Stimulated activated CD4-positive, alpha-beta T cell treated with anti-CD3 and anti-CD28 coated beads, Interleukin-1b, Interleukin-23, amount 100 ng/mL, for 4 hours (primary cell): Measurements from ENCODE around the gene SRSF6.
"Not testable (repeated sequence)": the region's sequence is repeated elsewhere in the genome, so short reads cannot be mapped to it uniquely, and the experiment has no call there.

Experiments
- DNase-seq, 2 donors: peaks; one replicate each; pipeline ENCODE4 v3.0.0-alpha.2; 2020; ENCODE audit warnings: low read depth in 2 of 2

Gene SRSF6

GRCh38 chr20:43448748-43449535 is 8.8 kb upstream of the SRSF6 start:
- DNase-seq = peak; percentile 9 to 31

- DNase-seq = no peak
Measured at GRCh38 chr20:43450841-43451799, 6.6 kb upstream of the SRSF6 start.

GRCh38 chr20:43452404-43453126 is 5.1 kb upstream of the SRSF6 start:
- DNase-seq = no peak

GRCh38 chr20:43456252-43456651 is 1.4 kb upstream of the SRSF6 start:
- DNase-seq = not testable (repeated sequence)

- DNase-seq = peak; percentile 68 to 76
Measured at GRCh38 chr20:43456809-43457639, 672 bp upstream of the SRSF6 start.

- DNase-seq = no peak
Measured at GRCh38 chr20:43458422-43458924, 777 bp downstream of the SRSF6 start.

GRCh38 chr20:43459022-43459942 is 1.6 kb downstream of the SRSF6 start:
- DNase-seq = no peak

GRCh38 chr20:43460172-43460829 is 2.6 kb downstream of the SRSF6 start:
- DNase-seq = no peak

- DNase-seq = no peak
Measured at GRCh38 chr20:43460830-43461200, 3.1 kb downstream of the SRSF6 start.

GRCh38 chr20:43461894-43462659 is 4.4 kb downstream of the SRSF6 start:
- no peak for DNase-seq

- no peak for DNase-seq
Measured at GRCh38 chr20:43462660-43463526, 5.2 kb downstream of the SRSF6 start.

GRCh38 chr20:43463527-43464218 is 6.0 kb downstream of the SRSF6 start:
- DNase-seq = no peak

GRCh38 chr20:43464219-43464790 is 6.6 kb downstream of the SRSF6 start:
- DNase-seq = no peak

- DNase-seq = no peak
Measured at GRCh38 chr20:43465625-43465943, 7.9 kb downstream of the SRSF6 start.

- no peak for DNase-seq
Measured at GRCh38 chr20:43467589-43467988, 9.9 kb downstream of the SRSF6 start.

GRCh38 chr20:43472671-43473380 is 15.1 kb downstream of the SRSF6 start:
- no peak for DNase-seq
